Natural killer cell (primary cell): ENCODE measurements around the gene TLX1. TPM values are rescaled to one million over a fixed set of nuclear protein-coding genes. Genes with fewer than 3 reads are reported as not detected.

ENCODE experiments used
- ATAC-seq, 3 donors: fragments of 150-1000 bp in 2 of 3; fragments of 200-7000 bp in 1 of 3; cut with Tn5 transposase; 1 replicate in 1 of 3; 2 replicates in 2 of 3; pipeline ENCODE4 v1.10.0; 2021; ENCODE audit warnings: mild to moderate bottlenecking in 2 of 3, moderate library complexity in 2 of 3
- DNase-seq, 2 donors: peaks; one replicate each; pipeline versions ENCODE4 v3.0.0 to v3.0.0-alpha.2; 2013 to 2021; ENCODE audit warnings: mixed read lengths in 1 of 2
- H3K27ac ChIP-seq: one replicate; pipeline ENCODE4 v1.5.1; 2013; ENCODE audit warnings: mild to moderate bottlenecking, low read length
- H3K27me3 ChIP-seq: one replicate; pipeline ENCODE4 v1.6.1; 2013; ENCODE audit warnings: low read length; ENCODE audit not compliant: control insufficient read depth, insufficient read depth
- H3K36me3 ChIP-seq: one replicate; pipeline ENCODE4 v1.6.1; 2013; ENCODE audit warnings: low read length; ENCODE audit not compliant: control insufficient read depth, insufficient read depth
- H3K4me1 ChIP-seq: one replicate; pipeline ENCODE4 v1.6.1; 2013; ENCODE audit warnings: low read length; ENCODE audit not compliant: control insufficient read depth, insufficient read depth
- H3K4me3 ChIP-seq: one replicate; pipeline ENCODE4 v1.5.1; 2013; ENCODE audit warnings: low read length
- H3K9me3 ChIP-seq: one replicate; pipeline ENCODE4 v1.6.1; 2013; ENCODE audit warnings: low read length; ENCODE audit not compliant: control insufficient read depth, insufficient read depth
- H3K27ac Mint-ChIP-seq, 2 donors: one replicate each; pipeline ENCODE4 v1.8.0; 2022; ENCODE audit warnings: mild to moderate bottlenecking in 2 of 2, mixed read lengths in 2 of 2, moderate library complexity in 1 of 2
- H3K27me3 Mint-ChIP-seq, 2 donors: one replicate each; pipeline ENCODE4 v1.8.0; 2022; ENCODE audit warnings: low read depth in 2 of 2, mixed read lengths in 2 of 2
- H3K36me3 Mint-ChIP-seq: one replicate; pipeline ENCODE4 v1.8.0; 2022; ENCODE audit warnings: mixed read lengths
- H3K4me1 Mint-ChIP-seq, 2 donors: one replicate each; pipeline ENCODE4 v1.8.0; 2022; ENCODE audit warnings: mixed read lengths in 2 of 2
- H3K4me3 Mint-ChIP-seq: one replicate; pipeline ENCODE4 v1.8.0; 2022; ENCODE audit warnings: mild to moderate bottlenecking, moderate library complexity, mixed read lengths
- H3K9me3 Mint-ChIP-seq, 2 donors: one replicate each; pipeline ENCODE4 v1.8.0; 2022; ENCODE audit warnings: mixed read lengths in 2 of 2
- CTCF ChIP-seq: fragments of 200-600 bp; IDR thresholded peaks from one replicate; pipeline ENCODE4 v1.8.0; 2022; ENCODE audit warnings: antibody characterized with exemption
- WGBS: methylation state at CpG from one replicate; pipeline ENCODE4 v1.1.7; 2013; ENCODE audit warnings: missing lambda C conversion rate; ENCODE audit not compliant: insufficient coverage; 5-methylcytosine and 5-hydroxymethylcytosine counted together
- intact Hi-C: fragments of 100-400 bp; cut with micrococcal nuclease; formaldehyde crosslinking; loops from one replicate; pipeline ENCODE4 v1.14.2; 2022
- total RNA-seq, 4 donors: library from RNA; stranded (reverse); fragments of 120-200 nt in 1 of 4; gene quantifications; one replicate each; pipeline versions ENCODE4 v1.2.3 to v1.2.4, GENCODE V29; 2013 to 2022

The TLX1 gene
- total RNA-seq, 3 donors from 2014 or later (not counting 1 experiment from before 2014, with no cell fraction given): not detected

GRCh38 chr10:101126684-101127628 is 4.1 kb upstream of the TLX1 start:
- no peaks in the 10 kb centered on the region for H3K9me3 Mint-ChIP-seq
- Histone ChIP-seq H3K27ac (no peak overlapping the region), H3K4me3 (no peak overlapping the region), H3K36me3 (no peaks in the 10 kb centered on the region), H3K27me3 (peaks cover 69% of the 10 kb centered on the region), H3K4me1 (peaks cover 13% of the 10 kb centered on the region), H3K9me3 (no peaks in the 10 kb centered on the region)
- H3K4me1 Mint-ChIP-seq: peaks cover 13 to 19% of the 10 kb centered on the region in 2 donors
- H3K27ac Mint-ChIP-seq: no peak overlapping the region
- peaks cover 6% of the 10 kb centered on the region for H3K36me3 Mint-ChIP-seq
- no peak overlapping the region for H3K4me3 Mint-ChIP-seq
- WGBS: 32% methylated on average over 9 of the region's 14 CpGs
- DNase-seq (no peak), ATAC-seq (no peak)
- intact Hi-C loops: no loop called here
- no peak for TF ChIP-seq CTCF
- peaks cover 57 to 73% of the 10 kb centered on the region in 2 donors for H3K27me3 Mint-ChIP-seq

- H3K27me3 Mint-ChIP-seq: peaks cover 58 to 79% of the 10 kb centered on the region in 2 donors
- DNase-seq (no peak), ATAC-seq (no peak)
- no peak for TF ChIP-seq CTCF
- peaks cover 12% of the 10 kb centered on the region for H3K4me1 ChIP-seq
- H3K4me3 Mint-ChIP-seq: no peak overlapping the region
- peaks cover 65% of the 10 kb centered on the region for H3K27me3 ChIP-seq
- H3K9me3 ChIP-seq: no peaks in the 10 kb centered on the region
- H3K36me3 ChIP-seq: no peaks in the 10 kb centered on the region
- H3K4me3 ChIP-seq: no peak overlapping the region
- no peak overlapping the region for H3K27ac ChIP-seq
- no peak overlapping the region for H3K27ac Mint-ChIP-seq
- peaks cover 4 to 9% of the 10 kb centered on the region in 2 donors for H3K4me1 Mint-ChIP-seq
- 45% methylated on average over 4 of the region's 5 CpGs for WGBS
- intact Hi-C loops: no loop called here
- no peaks in the 10 kb centered on the region for H3K9me3 Mint-ChIP-seq
- no peaks in the 10 kb centered on the region for H3K36me3 Mint-ChIP-seq
These were observed 959 bp upstream of the TLX1 start for GRCh38 chr10:101130141-101130540.

- Mint-ChIP-seq H3K4me3 (no peak overlapping the region), H3K27ac (no peak overlapping the region), H3K27me3 (peaks cover 64 to 84% of the 10 kb centered on the region in 2 donors), H3K36me3 (no peaks in the 10 kb centered on the region), H3K4me1 (peaks cover 9 to 13% of the 10 kb centered on the region in 2 donors), H3K9me3 (no peaks in the 10 kb centered on the region)
- no peaks in the 10 kb centered on the region for H3K36me3 ChIP-seq
- H3K27me3 ChIP-seq: peaks cover 53% of the 10 kb centered on the region
- intact Hi-C loops: no loop called here
- peak in 1 of 2 donors; percentile 26 for DNase-seq
- no peak for ATAC-seq
- WGBS: 5% methylated on average over 39 of the region's 39 CpGs
- no peak overlapping the region for H3K27ac ChIP-seq
- TF ChIP-seq CTCF: no peak
- H3K4me1 ChIP-seq: peaks cover 14% of the 10 kb centered on the region
- H3K4me3 ChIP-seq: no peak overlapping the region
- no peaks in the 10 kb centered on the region for H3K9me3 ChIP-seq
These were observed 999 bp downstream of the TLX1 start for GRCh38 chr10:101131962-101132635.
